Measurements from ENCODE around the gene PCDHGA7. TPM values are rescaled to one million over a fixed set of nuclear protein-coding genes. Genes with fewer than 3 reads are reported as not detected.
"Not testable (repeated sequence)": the region's sequence is repeated elsewhere in the genome, so short reads cannot be mapped to it uniquely, and the experiment has no call there.

PCDHGA7 gene
- total RNA-seq, 2 donors from 2014 or later, result 0.40 to 1.9 TPM

GRCh38 chr5:141383345-141383744 lies 803 bp downstream of the PCDHGA7 start:
- no peak overlapping the region for H3K27ac Mint-ChIP-seq
- 92 to 96% methylated on average over 17 to 21 of the region's 21 CpGs for WGBS, 2 experiments (ENCODE audit: insufficient coverage in 1 of 2, insufficient read length in 1 of 2)
- Histone ChIP-seq H3K4me1 (ENCODE audit: control insufficient read depth, insufficient read depth, low read length) (no peaks in the 10 kb centered on the region), H3K9ac (ENCODE audit: extremely low read depth, low read length, poor library complexity, severe bottlenecking) (no peak overlapping the region), H3K27ac (ENCODE audit: low read depth, low read length) (no peak overlapping the region), H3K4me3 (ENCODE audit: low read length) (no peak overlapping the region), H3K36me3 (ENCODE audit: control insufficient read depth, insufficient read depth, low read length) (no peaks in the 10 kb centered on the region), H3K9me3 (ENCODE audit: control insufficient read depth, low read length) (peaks cover 36% of the 10 kb centered on the region), H3K27me3 (ENCODE audit: control insufficient read depth, insufficient read depth, low read length, poor library complexity, severe bottlenecking) (no peaks in the 10 kb centered on the region)
- no peak for TF ChIP-seq CTCF (conservative IDR thresholded peaks at IDR 0.05)
- no peak for DNase-seq
- peaks cover 46% of the 10 kb centered on the region for H3K9me3 Mint-ChIP-seq
- H3K4me3 Mint-ChIP-seq, result no peak overlapping the region
- peaks cover 26% of the 10 kb centered on the region for H3K36me3 Mint-ChIP-seq (ENCODE audit: low read depth)
- peaks cover 3% of the 10 kb centered on the region for H3K27me3 Mint-ChIP-seq (ENCODE audit: insufficient read depth)
- no peaks in the 10 kb centered on the region for H3K4me1 Mint-ChIP-seq

- Mint-ChIP-seq H3K36me3 (ENCODE audit: low read depth) (peaks cover 35% of the 10 kb centered on the region), H3K9me3 (peaks cover 59% of the 10 kb centered on the region), H3K27ac (no peak overlapping the region), H3K27me3 (ENCODE audit: insufficient read depth) (peaks cover 11% of the 10 kb centered on the region), H3K4me1 (no peaks in the 10 kb centered on the region), H3K4me3 (no peak overlapping the region)
- no peak for TF ChIP-seq CTCF (conservative IDR thresholded peaks at IDR 0.05)
- WGBS, 2 experiments (ENCODE audit: insufficient coverage in 1 of 2, insufficient read length in 1 of 2), result 92 to 94% methylated on average over 36 to 43 of the region's 43 CpGs
- no peak for DNase-seq
- no peak overlapping the region for H3K27ac ChIP-seq (ENCODE audit: low read depth, low read length)
- H3K4me3 ChIP-seq (ENCODE audit: low read length), result no peak overlapping the region
- no peaks in the 10 kb centered on the region for H3K4me1 ChIP-seq (ENCODE audit: control insufficient read depth, insufficient read depth, low read length)
- H3K36me3 ChIP-seq (ENCODE audit: control insufficient read depth, insufficient read depth, low read length), result no peaks in the 10 kb centered on the region
- peaks cover 44% of the 10 kb centered on the region for H3K9me3 ChIP-seq (ENCODE audit: control insufficient read depth, low read length)
- H3K27me3 ChIP-seq (ENCODE audit: control insufficient read depth, insufficient read depth, low read length, poor library complexity, severe bottlenecking), result no peaks in the 10 kb centered on the region
- H3K9ac ChIP-seq (ENCODE audit: extremely low read depth, low read length, poor library complexity, severe bottlenecking), result no peak overlapping the region
Measured at GRCh38 chr5:141384471-141385267, 2.1 kb downstream of the PCDHGA7 start.

- H3K4me1 Mint-ChIP-seq; H3K27me3 ChIP-seq (ENCODE audit: control insufficient read depth, insufficient read depth, low read length, poor library complexity, severe bottlenecking); H3K27ac ChIP-seq (ENCODE audit: low read depth, low read length); H3K9ac ChIP-seq (ENCODE audit: extremely low read depth, low read length, poor library complexity, severe bottlenecking); H3K4me1 ChIP-seq (ENCODE audit: control insufficient read depth, insufficient read depth, low read length); H3K36me3 ChIP-seq (ENCODE audit: control insufficient read depth, insufficient read depth, low read length): not testable (repeated sequence)
- peaks cover 11% of the 10 kb centered on the region for H3K27me3 Mint-ChIP-seq (ENCODE audit: insufficient read depth)
- peaks cover 76% of the 10 kb centered on the region for H3K9me3 Mint-ChIP-seq
- H3K36me3 Mint-ChIP-seq (ENCODE audit: low read depth), result peaks cover 51% of the 10 kb centered on the region
- peak within 1 kb of the TSS; percentile 35 for H3K4me3 ChIP-seq (ENCODE audit: low read length)
- H3K27ac Mint-ChIP-seq, result peak within 1 kb of the TSS; percentile 64
- peak; percentile 86 for TF ChIP-seq CTCF (conservative IDR thresholded peaks at IDR 0.05)
- peak; percentile 88 for DNase-seq
- WGBS, 2 experiments (ENCODE audit: insufficient coverage in 1 of 2, insufficient read length in 1 of 2), result 73% methylated on average over 5 to 18 of the region's 40 CpGs
- peaks cover 68% of the 10 kb centered on the region for H3K9me3 ChIP-seq (ENCODE audit: control insufficient read depth, low read length)
- peak within 1 kb of the TSS; percentile 77 for H3K4me3 Mint-ChIP-seq
Measured at GRCh38 chr5:141387557-141388311, 5.2 kb downstream of the PCDHGA7 start, which contains the start of gene PCDHGB4. PCDHGB4 (plus strand) TSS chr5:141387698; CDS start chr5:141387885, 187 bp downstream.
